Activated gamma-delta T cell treated with anti-CD3 and anti-CD28 coated beads, Interleukin-2, amount 50 U/mL, for 16 hours (primary cell): ENCODE results near the gene CCDC91.
"Not testable (repeated sequence)": the region's sequence is repeated elsewhere in the genome, so short reads cannot be mapped to it uniquely, and the experiment has no call there.

Experiments
- DNase-seq: peaks from one replicate; pipeline ENCODE4 v3.0.0-alpha.2; 2020; ENCODE audit warnings: low read depth

Gene CCDC91

DNA sequence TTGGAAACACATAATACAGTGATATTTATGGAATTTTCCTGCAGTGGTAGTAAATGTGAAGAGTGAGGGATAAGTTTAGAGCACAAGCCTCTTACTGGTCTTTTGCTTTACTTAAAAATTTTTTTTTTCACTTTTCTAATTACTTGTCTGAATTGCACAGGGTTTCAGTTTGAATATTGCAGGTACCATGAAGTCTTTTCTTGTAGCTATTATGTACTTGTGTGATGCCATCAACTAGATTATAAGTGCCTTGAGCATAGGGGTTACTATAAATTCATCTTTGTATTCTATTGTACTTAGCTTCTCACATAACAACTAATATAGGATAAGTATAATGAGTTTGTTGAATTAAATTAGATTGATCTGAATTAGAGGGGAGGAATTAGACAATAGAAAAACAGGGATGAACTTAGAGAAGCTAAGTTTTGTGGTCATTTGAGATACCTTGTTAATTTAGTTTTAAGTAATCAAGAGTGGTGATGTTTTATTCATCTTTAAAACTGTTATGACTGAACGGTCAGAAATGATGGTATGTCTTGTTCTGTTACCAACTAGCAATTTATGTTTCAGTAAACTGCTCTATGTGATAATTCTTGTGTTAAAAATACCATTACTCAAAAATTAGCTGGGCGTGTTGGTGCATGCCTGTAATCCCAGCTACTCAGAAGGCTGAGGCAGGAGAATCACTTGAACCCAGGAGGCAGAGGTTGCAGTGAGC is 42.1 kb downstream of the CCDC91 start:
- no peak for DNase-seq

DNA sequence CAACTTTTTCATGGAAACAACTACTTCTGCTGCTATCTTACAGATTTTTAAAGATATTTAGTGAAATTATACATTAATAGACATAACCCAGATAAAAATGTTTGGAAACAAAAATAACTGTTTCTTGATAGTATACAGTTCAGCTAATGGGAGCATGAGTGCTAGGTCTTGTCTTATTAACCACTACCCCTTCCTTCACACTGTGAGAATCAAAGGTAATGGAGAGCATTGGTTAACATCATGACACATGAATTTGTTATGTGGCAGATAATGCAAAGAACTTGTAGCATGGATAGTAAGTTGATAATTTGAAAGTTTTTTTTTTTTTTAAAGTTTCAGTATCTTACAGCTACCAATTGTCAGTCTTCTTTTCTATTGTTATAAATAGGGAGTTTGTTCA is 44.2 kb downstream of the CCDC91 start:
- DNase-seq = no peak

DNA sequence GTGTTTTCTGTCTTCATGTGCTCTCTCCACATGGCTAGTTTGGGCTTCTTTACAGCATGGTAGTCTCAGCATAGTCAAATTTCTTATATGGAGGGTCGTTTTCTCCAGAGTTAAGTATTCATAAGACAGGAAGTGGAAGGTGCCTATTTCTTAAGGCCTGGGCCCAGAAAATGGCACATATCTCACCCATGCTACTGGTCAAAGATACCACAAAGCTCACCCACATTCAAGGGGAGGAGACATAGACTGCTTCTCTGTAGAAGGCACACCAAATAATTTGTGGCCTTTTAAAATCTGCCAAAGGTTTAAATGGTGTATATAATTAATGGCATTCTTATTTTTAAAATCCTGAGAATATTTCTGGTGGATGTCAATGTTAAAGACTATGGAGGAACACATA is 44.8 kb downstream of the CCDC91 start:
- DNase-seq = no peak

DNA sequence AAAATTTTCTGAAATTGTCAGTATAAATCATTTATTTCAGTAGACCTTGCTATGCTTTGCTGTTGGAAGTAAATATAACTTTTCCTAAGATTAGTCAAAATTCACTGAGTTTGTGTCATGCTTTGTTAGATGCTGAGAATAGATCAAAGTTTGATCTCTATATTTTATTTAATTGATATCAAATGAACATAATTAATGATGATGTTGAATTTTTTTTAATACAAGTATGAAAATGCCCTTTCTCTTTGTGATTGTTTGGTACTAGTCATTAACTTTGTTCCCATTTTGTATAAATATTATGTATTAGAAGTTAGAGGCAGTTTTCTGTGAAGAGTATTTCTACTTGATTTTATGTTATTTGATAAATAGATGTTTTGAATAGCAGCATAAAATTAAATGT is 45.7 kb downstream of the CCDC91 start:
- no peak for DNase-seq

DNA sequence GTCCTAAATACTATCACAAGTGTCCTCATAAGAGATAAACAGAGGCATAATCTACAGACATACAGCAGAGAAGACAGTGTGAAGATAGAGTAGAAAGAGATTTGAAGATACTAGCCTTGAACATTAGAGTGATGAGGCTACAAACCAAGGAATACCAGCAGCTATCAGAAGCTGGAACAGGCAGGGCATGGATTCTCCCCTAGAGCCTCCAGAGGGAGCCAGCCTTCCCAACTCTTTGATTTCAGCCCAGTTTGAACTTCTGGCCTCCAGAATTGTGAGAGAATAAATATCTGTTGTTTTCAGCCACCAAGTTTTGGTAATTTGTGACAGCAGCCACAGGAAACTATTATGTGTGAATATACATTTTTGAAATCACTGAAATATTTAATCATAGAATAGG is 47.2 kb downstream of the CCDC91 start:
- DNase-seq = no peak

DNA sequence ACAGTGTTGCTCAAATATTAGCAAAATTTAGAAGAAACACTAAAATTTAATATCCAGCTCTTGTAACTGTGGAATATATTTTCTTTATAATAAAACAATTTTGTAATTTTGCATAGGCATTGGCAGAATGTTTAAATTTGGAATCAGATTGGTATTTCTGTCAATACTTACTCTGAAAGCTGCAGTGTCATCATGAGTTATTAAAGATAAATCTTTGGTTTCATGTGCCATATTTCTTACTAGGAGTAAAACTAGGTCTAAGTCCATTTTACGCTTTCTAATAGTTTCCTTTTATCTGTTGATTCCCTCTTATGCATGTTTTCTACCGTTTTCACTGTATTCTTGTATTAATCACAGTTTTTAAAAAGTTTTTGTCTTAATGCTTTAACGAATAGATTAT is 49.7 kb downstream of the CCDC91 start:
- no peak for DNase-seq

DNA sequence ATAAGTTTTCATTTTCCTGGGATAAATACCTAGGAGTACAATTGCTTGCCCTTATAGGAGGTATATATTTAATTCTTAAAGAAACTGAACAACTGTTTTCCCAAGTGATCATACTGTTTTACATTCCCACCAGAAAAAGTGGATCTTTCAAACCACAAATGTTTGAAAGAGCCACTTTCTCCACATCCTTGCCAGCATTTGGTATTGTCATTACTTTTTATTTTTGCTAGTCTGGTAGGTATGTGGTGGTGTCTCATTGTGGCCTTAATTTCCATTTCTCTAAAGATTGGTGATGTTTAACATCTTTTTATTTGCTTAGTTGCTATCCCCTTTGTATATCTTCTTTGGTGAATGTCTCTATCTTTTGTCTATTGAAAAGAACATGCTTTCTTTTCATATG is 50.6 kb downstream of the CCDC91 start:
- DNase-seq = no peak

DNA sequence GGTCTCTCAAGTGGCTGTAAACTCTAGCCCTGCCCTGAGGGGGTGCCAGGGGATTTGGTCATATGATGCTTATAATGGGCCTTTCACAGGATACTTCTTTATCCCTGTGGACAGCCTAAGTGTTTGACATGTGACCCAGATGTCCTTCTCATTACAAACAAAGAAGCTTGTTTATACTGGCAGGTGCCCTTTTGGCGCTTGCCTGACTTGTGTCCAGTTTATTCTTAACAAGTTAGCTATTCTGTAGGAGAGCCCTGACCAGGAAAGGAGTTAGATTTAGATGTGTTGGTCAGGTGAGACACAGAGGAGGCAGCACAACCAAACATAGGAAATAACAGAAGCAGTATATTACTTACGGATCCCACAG is 51.9 kb downstream of the CCDC91 start:
- DNase-seq = no peak

DNA sequence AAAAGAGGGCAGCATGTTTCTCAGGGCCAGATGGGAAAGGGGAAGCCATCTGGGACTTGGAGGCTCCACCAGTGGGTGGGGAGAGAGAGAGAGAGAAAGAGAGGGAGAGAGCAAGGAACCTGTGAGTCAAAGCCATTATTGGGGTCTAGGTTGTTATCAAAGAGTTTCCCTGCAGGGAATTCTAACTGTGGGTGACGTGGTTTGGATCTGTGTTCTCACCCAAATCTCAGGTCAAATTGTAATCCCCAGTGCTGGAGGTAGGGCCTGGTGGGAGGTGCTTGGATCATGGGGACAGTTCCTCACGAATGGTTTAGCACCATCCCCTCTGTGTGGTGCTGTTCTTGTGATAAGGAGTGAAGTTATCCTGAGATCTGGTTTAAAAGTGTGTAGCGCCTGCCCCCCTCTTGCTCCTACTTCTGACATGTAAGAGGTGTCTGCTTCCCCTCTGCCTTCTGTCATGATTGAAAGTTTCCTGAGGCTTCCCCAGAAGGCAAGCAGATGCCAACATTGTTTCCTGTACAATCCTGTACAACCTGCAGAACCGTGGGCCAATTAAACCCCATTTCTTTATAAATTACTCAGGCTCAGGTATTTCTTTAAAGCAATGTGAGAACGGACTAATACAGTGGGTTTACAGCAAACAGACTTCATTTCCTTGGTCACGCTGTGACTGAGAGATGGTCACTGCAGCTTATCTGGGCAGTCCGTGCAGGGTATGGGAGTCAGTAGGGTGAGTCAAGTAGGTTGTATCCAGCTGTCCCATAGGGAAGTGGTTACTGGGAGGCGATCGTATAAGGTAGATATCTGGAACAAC is 52.4 kb downstream of the CCDC91 start:
- no peak for DNase-seq

DNA sequence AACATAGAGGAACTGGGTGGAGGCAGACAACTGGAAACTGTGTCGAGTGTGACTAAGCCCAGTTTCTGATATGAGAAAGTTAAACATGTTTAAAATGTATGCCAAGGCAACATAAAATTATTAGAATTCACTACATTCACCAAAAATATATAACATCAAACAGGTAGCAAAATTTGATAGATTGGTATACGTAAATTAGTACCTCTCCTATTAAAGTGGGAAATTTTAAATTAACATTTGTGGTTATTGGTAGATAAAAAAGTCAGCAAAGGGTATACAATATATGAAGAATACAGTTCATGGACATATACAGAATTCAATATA is 53.0 kb downstream of the CCDC91 start:
- DNase-seq = no peak

DNA sequence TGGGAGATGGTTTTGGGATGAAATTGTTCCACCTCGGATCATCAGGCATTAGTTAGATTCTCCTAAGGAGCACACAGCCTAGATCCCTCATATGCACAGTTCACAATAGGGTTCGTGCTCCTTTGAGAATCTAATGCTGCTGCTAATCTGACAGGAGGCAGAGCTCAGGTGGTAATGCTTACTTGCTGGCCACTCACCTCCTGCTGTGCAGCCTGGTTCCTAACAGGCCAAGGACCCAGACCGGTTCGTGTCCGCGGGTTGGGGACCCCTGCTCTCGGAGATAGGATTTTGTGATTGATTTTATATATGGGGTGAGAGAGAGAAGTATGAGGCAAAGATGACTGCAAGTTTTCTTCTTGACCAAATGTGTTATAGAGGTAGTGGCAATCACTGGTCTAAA is 57.5 kb downstream of the CCDC91 start:
- no peak for DNase-seq

DNA sequence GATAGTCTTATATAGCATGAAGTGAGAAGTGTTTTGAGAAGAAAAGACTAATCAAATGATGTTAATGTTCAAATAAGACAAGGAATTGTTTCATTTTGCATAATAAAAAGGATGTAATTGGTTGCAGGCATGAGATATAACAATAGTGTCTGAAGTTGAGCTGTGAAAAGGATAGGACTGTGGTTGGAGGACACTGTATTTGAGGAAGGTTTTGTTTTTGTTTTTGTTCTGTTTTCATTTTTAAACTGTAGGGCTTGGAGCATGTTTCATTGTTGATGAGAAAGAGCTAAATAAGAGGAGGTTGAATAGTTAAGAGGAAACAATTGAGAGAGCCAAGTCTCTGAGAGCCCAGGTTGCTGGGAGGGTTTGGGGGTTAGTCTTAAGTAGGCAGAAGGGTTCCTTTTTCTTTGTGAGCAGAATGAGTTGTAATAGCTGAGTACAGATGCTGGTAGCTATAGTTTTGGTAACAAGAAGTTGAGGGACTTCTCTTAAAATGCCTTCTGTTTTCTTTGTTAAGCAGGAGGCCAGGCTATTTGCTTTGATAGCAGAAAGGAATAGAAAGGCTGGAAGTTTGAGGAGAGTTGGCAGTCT is 58.4 kb downstream of the CCDC91 start:
- DNase-seq = no peak

DNA sequence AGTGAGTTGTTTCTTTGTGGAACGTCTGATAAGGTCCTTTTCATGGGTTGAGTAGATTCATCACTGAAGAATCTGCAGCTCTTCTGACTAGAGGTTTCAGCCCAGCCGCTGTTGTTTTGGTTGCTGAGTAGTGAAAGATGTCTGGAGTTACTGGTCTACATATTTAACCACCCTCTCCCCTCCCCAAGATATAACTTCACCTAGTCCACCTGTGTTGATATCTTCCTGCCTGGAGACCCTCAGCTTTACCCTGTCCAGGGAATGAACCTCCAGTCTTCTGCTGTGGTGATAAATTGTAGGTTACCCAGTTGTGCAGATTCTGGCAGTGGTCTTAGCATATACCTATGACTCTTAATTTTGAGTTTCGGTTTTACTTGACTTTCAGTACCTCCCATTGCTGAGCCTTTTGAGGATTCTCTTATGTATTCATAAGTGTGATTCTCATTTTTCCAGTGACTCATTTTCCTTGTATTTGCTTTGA is 62.9 kb downstream of the CCDC91 start:
- no peak for DNase-seq

DNA sequence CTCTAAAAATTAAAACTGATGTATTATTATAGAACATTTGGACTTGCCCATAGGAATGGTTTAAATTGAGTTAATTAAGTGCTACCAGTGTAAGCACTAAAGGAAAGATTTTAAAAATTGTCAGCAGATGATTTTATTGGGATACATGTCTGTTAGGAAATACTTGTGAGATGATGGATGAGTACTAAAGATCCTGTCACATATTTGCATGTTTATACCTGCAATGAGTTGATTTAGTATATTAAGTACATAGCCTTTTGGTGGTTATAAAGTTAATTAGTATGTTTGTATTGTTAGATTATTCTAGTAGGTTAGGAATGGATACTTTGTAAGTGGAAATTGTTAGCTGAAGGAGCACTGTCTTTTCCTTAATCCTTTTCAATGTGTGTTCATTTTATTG is 67.2 kb downstream of the CCDC91 start:
- DNase-seq = no peak

DNA sequence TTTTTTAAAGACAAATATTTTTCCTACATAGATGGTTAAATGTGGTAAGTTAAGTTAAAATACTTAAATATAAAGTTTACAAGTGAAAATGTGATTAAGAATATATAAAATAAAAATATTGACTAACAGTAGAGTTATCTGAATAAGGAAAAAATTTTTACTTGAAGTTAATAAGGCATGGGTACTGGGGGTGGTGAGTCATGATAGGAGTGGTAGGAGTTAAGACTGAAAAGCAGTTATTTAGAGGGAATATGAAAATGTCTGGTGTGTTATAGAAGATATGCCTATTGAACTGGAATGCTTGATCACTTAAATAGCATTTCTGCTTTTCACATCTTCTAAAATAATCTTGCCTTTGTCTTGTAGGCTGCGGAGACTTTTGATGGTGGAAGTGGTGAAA is 68.7 kb downstream of the CCDC91 start:
- DNase-seq = no peak

DNA sequence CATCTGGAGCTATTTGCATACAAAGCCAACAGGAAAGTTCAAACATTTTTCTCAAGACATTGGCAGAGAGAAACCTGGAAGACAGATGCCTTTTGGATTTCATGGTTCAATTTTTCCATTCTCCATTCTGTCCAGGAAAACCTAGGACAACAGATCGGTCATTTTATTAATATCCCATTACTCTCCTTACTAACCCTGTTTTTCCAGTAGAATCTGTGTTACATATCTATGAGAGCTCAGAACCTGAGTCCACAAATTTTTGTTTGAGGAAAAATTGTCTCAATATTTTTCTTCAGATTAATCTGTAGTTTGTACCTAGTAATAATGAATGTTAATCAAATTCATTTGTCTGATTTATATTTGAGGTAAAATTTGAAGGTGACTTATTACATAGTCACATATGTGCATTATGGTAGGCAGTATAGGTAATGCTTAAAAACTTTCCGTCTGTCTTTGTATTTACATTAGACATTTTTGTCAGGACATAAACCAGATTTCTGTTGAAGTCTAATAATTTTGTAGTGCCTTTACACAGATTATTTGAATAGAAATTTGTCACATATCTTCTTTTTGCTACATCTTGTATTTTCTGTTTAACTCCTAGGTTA is 75.3 kb downstream of the CCDC91 start:
- DNase-seq = no peak

DNA sequence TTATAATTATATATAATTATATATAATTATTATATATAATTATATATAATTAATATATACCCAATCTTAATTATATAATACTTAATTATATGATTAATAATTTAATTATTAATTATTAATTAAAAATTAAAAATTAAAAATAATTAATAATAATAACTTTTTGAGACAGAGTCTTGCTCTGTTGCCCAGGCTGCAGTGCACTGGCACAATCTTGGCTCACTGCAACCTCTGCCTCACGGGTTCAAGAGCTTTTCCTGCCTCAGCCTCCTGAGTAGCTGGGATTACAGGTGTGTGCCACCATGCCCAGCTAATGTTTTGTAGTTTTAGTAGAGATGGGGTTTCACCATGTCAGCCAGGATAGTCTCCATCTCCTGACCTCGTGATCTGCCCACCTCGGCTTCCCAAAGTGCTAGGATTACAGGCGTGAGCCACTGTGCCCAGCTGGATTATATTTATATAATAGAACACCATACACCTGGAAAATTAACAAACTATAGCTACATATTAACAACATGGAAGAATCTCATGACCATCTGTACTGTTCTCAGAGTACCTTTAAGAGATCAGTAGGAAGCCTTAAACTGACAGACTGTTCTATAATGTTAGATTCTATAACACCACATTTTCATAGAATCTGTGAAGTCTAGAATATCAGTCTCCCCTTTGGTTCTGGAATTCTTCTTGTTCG is 77.8 kb downstream of the CCDC91 start:
- not testable (repeated sequence) for DNase-seq

DNA sequence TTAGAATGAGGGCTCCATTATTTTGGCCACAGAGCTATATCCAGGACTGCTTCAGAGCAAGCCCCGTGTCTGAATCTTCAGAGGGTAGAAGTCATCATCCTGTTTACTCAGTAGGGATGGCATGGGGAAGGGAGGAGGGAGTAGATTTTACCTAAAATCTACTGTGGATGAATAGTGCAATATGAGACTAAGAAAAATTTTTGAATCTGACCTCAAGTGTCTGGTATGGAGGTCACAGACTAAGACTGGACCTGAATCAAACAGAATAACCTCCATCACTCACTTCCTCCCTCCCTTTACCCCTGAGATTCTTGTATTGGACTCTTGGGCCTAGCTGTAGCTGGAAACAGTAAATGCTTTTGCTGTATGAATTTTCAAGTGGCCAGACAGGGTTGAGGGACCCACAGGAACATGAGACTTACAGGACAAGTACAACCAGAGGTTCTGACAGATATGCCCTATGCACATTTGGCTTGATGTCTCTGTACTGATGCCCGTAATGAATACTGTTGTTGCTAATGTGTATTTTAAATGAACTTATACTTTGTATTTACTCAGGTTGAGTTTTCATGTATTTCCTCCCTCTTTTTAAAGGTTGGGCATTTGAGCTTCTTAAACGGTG is 78.5 kb downstream of the CCDC91 start:
- DNase-seq = no peak

DNA sequence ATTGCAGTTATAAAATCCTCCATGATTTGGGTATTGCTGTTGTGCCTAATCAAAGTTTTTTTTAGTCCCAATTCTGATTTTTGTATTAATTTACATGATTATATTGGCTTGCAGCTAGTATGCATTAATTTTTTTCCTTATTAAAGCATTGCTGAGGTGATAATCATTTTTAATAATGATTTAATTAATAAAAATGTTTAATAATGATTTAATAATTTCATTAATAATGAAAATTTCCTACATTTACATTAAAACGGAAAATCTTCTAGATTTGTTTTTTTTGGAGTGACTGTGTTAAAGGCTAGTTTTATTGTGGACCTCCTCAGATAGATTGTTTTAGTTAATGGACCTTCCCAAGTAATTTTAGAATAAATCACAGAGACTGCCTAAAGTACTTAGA is 79.6 kb downstream of the CCDC91 start:
- no peak for DNase-seq

DNA sequence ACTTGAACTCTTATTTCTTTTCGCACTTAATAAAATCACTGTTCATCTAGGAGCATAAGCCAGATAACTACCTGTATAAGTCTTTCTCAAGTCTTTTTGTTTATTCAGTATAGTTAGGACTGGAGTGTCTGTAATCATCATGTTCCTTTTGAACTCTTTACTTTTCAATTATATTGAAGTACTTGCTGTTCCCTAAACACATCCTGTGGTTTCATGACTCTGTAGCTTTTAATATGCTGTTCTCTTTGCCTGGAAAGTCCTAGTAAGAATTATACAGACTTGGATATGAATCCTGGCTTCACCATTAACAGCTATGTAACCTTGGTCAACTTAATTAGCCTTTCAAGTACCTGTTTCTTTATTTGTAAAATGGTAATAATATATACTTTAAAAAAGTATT is 88.2 kb downstream of the CCDC91 start:
- no peak for DNase-seq

DNA sequence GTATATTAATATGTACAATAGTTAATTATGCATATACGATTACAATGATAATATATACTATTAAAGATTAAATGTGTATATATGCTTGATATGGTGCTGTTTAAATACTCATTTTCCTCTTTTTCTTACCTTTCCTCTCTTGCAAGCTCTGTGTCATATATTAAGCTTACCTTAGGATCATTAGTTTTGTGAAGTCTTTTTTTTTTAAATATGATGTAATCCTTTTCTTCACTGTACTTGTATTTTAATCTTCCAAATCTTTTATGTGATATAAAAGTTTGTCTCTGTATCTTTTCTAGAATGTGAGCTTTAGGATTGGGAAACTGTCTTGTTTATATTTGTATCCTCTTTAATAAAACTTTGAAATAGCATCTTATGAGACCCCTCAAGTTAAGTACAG is 88.7 kb downstream of the CCDC91 start:
- DNase-seq = no peak

DNA sequence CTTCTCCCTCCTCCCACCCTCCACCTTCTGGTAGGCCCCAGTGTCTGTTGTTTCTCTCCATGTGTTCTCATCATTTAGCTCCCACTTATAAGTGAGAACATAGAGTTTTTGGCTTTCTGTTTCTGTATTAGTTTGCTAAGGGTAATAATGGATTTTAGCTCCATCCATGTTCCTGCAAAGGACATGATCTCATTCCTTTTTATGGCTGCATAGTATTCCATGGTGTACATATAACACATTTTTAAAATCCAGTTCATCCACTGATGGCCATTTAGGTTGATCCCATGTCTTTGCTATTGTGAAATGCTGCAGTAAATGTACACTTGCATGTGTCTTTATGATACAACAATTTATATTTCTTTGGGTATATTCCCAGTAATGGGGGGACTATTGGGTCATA is 96.1 kb downstream of the CCDC91 start:
- DNase-seq = no peak
